ENCODE measurements around the gene SH2D1B.
"Not testable (repeated sequence)": the region's sequence is repeated elsewhere in the genome, so short reads cannot be mapped to it uniquely, and the experiment has no call there.

The SH2D1B gene, protein sequence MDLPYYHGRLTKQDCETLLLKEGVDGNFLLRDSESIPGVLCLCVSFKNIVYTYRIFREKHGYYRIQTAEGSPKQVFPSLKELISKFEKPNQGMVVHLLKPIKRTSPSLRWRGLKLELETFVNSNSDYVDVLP

DNA sequence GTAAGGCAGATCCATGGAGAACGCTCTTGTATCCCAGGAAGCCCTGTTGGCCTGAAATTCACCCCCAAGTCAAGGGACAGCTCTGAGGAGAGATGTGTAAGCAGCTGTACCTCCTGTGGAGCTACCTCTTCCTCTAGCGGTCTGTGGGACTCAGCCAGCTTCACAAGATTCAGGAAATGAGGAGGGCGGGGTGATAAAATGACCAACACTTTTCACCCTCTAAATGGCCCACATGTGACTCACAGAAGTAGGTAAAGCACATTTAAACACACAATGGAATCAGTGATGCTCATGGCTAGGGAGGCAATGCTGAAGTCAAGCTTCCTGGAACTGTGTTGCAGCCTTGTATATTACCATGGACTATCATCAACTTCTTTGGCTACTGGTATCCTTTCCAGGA, at the start of gene SH2D1B:
Gene SH2D1B, minus strand, starts transcription at position 135 of the 400 bp plus-strand sequence. Its CDS starts 120 bp downstream, at position 15.
- DNase-seq, result no peak

DNA sequence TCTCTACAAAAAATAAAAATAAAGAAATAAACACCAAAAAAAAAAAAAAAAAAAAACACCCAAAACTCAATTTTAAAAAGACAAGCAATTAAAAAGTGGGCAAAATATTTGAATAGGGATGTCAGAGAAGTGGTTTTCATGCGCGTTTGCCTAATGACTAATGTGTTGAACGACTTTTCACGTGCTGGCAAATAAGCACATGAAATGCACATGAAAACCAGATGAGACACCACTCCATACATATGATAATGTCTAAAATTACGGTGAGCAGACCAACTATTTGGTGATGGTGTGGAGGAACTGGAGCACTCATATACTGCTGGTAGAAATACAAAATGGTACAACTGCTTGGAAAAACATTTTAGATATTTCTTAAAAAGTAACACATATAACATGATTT, 46.3 kb upstream of the SH2D1B start:
- no peak for DNase-seq

- DNase-seq, result no peak
Observed at GRCh38 chr1:162456323-162456722, 44.4 kb upstream of the SH2D1B start.

GRCh38 chr1:162454361-162454760, 42.4 kb upstream of the SH2D1B start:
- not testable (repeated sequence) for DNase-seq

DNA sequence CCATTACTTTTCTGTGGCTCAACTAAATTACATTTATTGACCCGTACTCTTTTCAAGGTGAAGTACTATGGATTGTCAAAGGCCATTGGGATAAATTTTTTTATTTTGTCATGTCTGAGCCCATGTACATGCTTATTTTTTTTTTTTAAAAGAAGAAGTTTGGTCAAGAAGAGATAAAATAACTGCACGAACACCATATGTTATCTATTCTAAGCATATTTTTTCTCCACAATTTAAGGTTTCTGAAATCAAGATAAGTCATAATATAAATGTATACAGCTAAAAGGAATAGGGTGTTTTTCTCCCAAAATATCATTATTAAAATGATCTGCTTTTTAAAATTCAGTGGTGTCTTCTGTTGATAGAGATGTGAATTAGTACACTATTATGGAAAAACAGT, 35.0 kb upstream of the SH2D1B start:
- no peak for DNase-seq

DNA sequence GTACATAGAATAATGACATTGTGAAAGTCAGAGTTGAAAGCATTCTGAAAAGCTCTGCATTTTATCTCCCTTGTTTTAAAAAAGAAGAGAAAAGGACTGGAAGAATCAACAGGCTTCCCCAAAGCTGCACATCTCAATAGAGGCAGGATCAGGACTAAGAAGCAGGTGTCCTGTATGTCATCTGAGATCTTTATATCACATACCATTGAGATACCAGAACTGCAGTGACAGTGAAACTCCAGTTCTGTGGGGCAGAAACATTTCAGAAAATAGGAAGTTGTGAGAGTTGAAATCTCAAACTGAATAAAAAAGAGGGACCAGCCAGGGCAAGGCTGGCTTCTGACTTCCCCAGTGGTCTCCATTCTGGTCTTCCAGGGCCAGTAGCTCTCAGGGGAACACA, 33.0 kb upstream of the SH2D1B start:
- no peak for DNase-seq

- not testable (repeated sequence) for DNase-seq
Observed at GRCh38 chr1:162432977-162433713, 21.2 kb upstream of the SH2D1B start.

DNA sequence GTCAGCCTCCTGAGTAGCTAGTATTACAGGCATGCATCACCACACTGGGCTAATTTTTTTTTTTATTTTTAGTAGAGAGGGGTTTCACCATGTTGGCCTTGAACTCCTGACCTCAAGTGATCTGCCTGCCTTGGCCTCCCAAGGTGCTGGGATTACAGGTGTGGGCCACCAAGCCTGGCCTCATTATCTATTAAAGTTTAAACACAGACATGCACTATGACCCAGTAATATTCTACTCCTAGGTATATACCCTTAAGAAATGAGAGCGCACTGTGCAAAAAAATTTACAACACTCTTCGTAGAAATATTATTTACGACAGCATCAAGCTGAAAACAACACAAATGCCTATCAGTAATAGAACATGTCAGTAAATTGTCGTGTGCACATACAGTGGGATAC, 18.6 kb upstream of the SH2D1B start:
- no peak for DNase-seq

DNA sequence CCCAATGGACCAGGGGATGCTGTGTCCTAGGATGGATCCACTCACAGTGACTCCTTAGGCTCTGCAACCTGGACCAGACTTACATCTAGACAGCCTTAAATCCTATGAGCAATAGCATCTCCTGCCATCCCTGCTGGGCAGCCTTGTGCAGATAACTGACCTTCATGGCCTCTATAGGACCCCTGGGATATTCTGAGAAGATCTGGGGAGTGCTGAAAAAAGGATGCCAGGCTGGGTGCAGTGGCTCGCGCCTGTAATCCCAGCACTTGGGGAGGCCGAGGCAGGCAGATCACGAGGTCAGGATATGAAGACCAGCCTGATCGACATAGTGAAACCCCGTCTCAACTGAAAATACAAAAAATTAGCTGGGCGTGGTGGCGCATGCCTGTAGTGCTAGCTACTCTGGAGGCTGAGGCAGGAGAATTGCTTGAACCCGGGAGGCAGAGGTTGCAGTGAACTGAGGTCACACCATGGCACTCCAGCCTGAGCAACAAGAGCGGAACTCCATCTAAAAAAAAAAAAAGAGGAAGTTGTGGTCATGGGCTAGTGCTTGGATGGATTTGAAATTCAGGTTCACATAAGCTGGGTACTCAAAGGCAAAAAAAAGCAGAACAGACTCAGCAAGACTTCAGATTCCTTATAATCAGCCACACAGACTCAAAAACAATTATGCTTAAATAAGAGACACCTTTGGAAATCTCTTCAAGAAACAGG, 10.9 kb upstream of the SH2D1B start:
- DNase-seq, result no peak

DNA sequence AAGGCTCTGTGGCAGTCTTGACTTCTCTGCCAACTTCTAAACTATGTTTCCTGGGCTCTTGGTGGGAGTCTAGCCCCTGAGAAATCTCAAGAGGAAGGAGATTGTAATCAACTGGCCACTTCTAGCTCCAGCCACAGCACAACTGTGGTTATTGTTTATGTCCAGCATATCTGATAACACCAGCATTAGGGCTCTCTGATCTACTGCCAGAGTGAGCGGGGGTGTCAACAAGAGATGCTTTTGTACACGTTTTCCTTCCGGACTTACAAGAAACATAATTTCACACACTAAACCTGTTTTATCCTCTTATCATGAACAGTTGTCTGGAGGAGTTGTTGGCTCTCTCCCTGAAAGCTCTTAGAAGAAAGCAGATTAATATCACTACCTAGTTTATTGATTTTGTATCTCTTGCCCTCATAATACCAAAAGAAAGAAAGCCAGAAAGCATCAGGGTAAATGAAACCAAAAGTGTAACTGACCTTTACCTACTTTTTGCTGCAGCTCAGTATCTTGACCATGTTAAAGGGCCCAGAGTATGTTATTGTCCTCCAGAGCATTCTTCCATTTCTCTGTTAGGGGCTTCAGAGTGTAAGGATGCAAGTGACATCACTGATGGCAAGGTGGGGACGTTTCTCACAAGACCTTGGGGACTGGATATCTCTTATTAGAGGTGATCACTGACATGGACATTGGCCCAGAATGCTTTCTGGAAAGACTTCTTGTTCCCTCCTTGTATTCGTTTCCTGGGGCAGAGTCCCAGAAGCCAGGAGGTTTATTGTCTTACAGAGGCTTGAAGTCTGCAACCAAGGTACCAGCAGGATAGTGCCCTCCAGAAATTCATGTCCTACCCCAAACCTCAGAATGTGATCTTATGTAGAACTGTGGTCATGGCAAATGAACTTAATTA, 9.6 kb upstream of the SH2D1B start:
- no peak for DNase-seq

GRCh38 chr1:162420120-162420519, 8.2 kb upstream of the SH2D1B start:
- no peak for DNase-seq

- not testable (repeated sequence) for DNase-seq
Observed at GRCh38 chr1:162419450-162419931, 7.6 kb upstream of the SH2D1B start.

- not testable (repeated sequence) for DNase-seq
Observed at GRCh38 chr1:162418584-162418983, 6.6 kb upstream of the SH2D1B start.

GRCh38 chr1:162417650-162418049, 5.7 kb upstream of the SH2D1B start:
- DNase-seq, result no peak

GRCh38 chr1:162416909-162417308, 5.0 kb upstream of the SH2D1B start:
- DNase-seq, result no peak

- no peak for DNase-seq
Observed at GRCh38 chr1:162416215-162416614, 4.3 kb upstream of the SH2D1B start.

GRCh38 chr1:162407539-162407938, 4.4 kb downstream of the SH2D1B start:
- no peak for DNase-seq

DNA sequence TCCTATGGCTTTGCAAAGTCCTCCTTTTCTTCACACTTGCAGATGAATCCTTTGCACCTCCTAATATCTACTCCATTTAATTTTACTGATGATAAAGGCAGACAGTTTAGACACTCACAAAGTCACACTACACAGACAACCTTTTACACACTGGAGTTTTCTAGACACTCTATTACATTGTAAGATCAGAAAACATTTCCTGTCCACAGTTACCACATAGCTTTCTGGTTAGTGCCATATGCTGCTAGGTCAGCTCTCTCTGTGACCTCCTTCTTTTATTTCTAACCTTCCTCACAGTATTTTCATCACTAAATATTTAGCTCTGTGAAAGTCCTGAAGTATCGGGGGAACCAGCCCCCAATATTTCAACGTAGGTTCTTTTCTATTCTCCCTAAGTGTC, 5.1 kb downstream of the SH2D1B start:
- no peak for DNase-seq

- DNase-seq, result no peak
Observed at GRCh38 chr1:162405800-162406199, 6.1 kb downstream of the SH2D1B start.

GRCh38 chr1:162404550-162405160, 7.3 kb downstream of the SH2D1B start:
- no peak for DNase-seq

DNA sequence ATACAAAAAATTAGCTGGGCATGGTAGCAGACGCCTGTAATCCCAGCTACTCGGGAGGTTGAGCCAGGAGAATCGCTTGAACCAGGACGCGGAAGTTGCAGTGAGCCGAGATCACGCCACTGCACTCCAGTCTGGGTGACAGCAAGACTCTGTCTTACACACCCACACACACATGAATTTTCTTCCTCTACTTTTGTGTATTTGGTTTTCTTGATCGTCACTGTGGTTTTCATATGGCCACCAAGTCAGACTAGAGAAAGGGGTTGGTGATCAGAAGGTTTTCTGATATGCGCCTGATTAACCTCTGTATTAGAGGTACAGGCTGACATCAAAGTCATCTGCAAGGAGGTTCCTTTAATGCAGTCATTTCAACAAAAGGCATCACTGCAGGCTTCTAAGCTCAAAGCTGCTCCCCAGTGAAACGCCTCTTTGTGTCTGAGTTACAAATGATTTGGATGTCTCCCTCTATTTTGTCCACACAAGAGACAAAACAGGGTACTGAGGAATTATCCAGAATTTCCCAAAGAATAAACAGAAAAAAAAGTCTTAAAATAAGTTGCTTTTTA, 11.1 kb downstream of the SH2D1B start:
- DNase-seq, result no peak

GRCh38 chr1:162398999-162399580, 12.8 kb downstream of the SH2D1B start:
- DNase-seq, result no peak

Measured in NCI-H2029 treated with DMSO at 0.1 percent for 48 hours (cell line).